Prostate gland (tissue), 2 donors: ENCODE data around the gene NSL1.
"Not testable (repeated sequence)": the region's sequence is repeated elsewhere in the genome, so short reads cannot be mapped to it uniquely, and the experiment has no call there.

Experiments used
- POLR2AphosphoS5 ChIP-seq: sonication (generic); formaldehyde crosslinking; IDR thresholded peaks from one replicate; pipeline ENCODE4 v1.6.1; 2017; ENCODE audit warnings: antibody characterized with exemption
- TF ChIP-seq, protein P1 (sequence below), 4 experiments: fragments of 200-600 bp in 2 of 4; fragments of 450-650 bp in 2 of 4; sonication (generic) in 2 of 4; IDR thresholded peaks; 1 replicate in 3 of 4; 2 replicates in 1 of 4; pipeline ENCODE4 v1.5.1; 2016 to 2019; ENCODE audit warnings: antibody characterized with exemption in 4 of 4, mild to moderate bottlenecking in 2 of 4, moderate library complexity in 2 of 4

DNA sequence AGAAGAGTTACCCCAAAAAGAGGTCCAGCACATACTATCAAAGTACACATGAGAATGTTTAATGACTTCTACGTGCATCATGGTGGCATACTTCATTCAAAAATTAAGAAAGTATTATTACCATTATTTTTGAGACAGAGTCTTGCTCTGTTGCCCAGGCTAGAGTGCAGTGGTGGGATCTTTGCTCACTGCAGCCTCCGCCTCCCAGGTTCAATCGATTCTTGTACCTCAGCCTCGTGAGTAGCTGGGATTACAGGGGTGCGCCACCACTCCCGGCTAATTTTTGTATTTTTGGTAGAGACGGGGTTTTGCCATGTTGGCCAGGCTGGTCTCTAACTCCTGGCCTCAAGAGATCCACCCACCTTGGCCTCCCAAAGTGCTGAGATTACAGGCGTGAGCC is 79.6 kb downstream of the NSL1 start:
- not testable (repeated sequence) for TF ChIP-seq POLR2AphosphoS5
- TF ChIP-seq, protein P1, sequence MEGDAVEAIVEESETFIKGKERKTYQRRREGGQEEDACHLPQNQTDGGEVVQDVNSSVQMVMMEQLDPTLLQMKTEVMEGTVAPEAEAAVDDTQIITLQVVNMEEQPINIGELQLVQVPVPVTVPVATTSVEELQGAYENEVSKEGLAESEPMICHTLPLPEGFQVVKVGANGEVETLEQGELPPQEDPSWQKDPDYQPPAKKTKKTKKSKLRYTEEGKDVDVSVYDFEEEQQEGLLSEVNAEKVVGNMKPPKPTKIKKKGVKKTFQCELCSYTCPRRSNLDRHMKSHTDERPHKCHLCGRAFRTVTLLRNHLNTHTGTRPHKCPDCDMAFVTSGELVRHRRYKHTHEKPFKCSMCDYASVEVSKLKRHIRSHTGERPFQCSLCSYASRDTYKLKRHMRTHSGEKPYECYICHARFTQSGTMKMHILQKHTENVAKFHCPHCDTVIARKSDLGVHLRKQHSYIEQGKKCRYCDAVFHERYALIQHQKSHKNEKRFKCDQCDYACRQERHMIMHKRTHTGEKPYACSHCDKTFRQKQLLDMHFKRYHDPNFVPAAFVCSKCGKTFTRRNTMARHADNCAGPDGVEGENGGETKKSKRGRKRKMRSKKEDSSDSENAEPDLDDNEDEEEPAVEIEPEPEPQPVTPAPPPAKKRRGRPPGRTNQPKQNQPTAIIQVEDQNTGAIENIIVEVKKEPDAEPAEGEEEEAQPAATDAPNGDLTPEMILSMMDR (IDR thresholded peaks at IDR 0.05), result not testable (repeated sequence)
